Activated CD8-positive, alpha-beta memory T cell treated with anti-CD3 and anti-CD28 coated beads, Interleukin-2, amount 10 ng/mL, durations not matched to agents 7 days and 5 days (primary cell): Measurements from ENCODE around the gene SETD5. TPM values are rescaled to one million over a fixed set of nuclear protein-coding genes. Genes with fewer than 3 reads are reported as not detected.
"Not testable (repeated sequence)": the region's sequence is repeated elsewhere in the genome, so short reads cannot be mapped to it uniquely, and the experiment has no call there.

ENCODE experiments used
- ATAC-seq: fragments of 150-1000 bp; cut with Tn5 transposase; one replicate; pipeline ENCODE4 v1.10.0; 2021; ENCODE audit warnings: moderate library complexity
- CTCF ChIA-PET: fragments of 350-600 bp; sonication (Branson Sonifier 250); formaldehyde crosslinking; loops from one replicate; lab custom pipeline; 2021; ENCODE audit warnings: antibody characterized with exemption; lab: Charles Lee
- DNase-seq: peaks from one replicate; pipeline ENCODE4 v3.0.0-alpha.2; 2020
- H3K27ac Mint-ChIP-seq: one replicate; pipeline ENCODE4 v1.8.0; 2021; ENCODE audit warnings: mild to moderate bottlenecking, mixed read lengths
- H3K27me3 Mint-ChIP-seq: one replicate; pipeline ENCODE4 v1.8.0; 2021; ENCODE audit warnings: mixed read lengths
- H3K36me3 Mint-ChIP-seq: one replicate; pipeline ENCODE4 v1.8.0; 2021; ENCODE audit warnings: mild to moderate bottlenecking, mixed read lengths
- H3K4me1 Mint-ChIP-seq: one replicate; pipeline ENCODE4 v1.8.0; 2021; ENCODE audit warnings: mixed read lengths
- H3K4me3 Mint-ChIP-seq: one replicate; pipeline ENCODE4 v1.8.0; 2021; ENCODE audit warnings: mild to moderate bottlenecking, moderate library complexity, mixed read lengths
- H3K9me3 Mint-ChIP-seq: one replicate; pipeline ENCODE4 v1.8.0; 2022; ENCODE audit warnings: low read depth, mixed read lengths
- total RNA-seq, 2 experiments: library from RNA; stranded (reverse); gene quantifications; one replicate each; pipeline ENCODE4 v1.2.3, GENCODE V29; 2021

SETD5 gene
- total RNA-seq, 2 experiments from 2014 or later = 136 to 147 TPM

DNA sequence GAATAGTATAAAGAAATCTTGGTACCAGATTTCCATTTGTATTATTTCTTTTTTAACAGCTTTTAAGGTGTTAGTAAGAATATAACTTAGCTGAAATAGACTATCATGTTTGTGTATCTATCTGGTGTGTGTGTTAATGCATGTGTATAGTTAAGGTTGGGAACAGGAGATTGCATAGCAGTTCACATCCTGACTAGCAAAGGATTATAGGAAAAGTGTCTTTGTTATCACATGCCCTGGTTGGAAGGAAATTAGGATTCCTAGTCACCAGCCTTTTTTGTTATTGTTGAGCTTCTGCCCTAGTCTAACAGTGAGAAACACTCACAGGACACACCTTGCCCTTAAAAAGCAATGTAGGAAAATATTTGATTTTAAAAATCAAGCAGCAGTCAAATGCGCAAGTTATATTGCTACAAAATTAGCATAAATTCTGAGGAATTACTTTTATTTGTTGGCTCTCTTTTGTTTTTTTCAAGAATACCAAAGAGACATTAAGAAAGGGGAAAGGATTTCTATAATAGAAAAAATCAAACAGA is 58.2 kb downstream of the SETD5 start:
- DNase-seq (no peak), ATAC-seq (no peak)
- H3K27me3 Mint-ChIP-seq = no peaks in the 10 kb centered on the region
- CTCF ChIA-PET = interaction anchor here (0.7 to 1.5 kb wide), 2 partner anchors 15 to 25 kb away, joined by 3 read pairs; no protein-coding TSS in a partner anchor
- peaks cover 23% of the 10 kb centered on the region for H3K4me1 Mint-ChIP-seq
- no peak overlapping the region for H3K4me3 Mint-ChIP-seq
- H3K36me3 Mint-ChIP-seq = peaks cover 29% of the 10 kb centered on the region
- no peak overlapping the region for H3K27ac Mint-ChIP-seq
- H3K9me3 Mint-ChIP-seq = no peaks in the 10 kb centered on the region

DNA sequence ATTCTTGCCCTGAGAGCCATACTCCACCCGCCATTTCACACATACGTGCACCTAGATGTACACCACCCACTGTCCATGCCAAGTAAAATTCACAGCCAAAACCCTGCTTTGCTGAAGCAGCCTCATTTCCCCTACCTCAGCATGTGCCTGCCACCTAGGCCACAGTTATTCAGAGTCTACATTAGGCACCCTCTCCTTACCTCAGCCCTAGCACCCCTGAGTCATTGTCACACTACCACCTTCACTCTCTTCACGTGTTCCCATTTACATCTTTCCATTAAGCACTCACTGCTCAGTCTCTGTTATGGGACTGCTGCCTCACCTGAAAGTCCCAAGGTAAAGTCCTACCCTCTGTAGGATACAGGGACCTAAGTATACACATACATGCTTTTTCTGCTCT is 70.0 kb downstream of the SETD5 start:
- peak; percentile 36 for ATAC-seq
- Mint-ChIP-seq H3K4me1 (peaks cover 20% of the 10 kb centered on the region), H3K9me3 (no peaks in the 10 kb centered on the region), H3K27ac (peak overlapping the region; percentile 62), H3K4me3 (no peak overlapping the region), H3K27me3 (no peaks in the 10 kb centered on the region), H3K36me3 (peaks cover 51% of the 10 kb centered on the region)
- no peak for DNase-seq
- CTCF ChIA-PET = no interaction called here

DNA sequence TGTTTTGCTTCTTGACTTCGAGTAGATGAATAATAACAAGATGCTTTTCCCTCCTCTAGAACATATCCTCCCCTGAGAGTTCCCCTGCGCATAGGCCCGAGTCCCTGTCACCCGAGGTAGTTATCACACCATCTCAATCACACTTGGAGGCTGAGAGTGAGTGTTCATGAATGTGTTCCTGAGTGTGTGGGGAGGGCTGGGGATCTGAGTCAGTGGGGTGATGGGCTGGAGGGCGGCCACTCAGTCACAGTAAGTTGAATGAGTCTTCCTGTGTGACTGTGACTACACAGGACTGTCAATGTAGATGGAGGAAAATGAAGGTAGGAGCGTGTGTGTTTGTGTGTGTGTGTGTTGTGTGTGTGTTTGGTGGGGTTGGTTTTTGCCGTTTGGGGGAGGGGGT is 71.0 kb downstream of the SETD5 start:
- peak; percentile 62 for ATAC-seq
- DNase-seq = no peak

DNA sequence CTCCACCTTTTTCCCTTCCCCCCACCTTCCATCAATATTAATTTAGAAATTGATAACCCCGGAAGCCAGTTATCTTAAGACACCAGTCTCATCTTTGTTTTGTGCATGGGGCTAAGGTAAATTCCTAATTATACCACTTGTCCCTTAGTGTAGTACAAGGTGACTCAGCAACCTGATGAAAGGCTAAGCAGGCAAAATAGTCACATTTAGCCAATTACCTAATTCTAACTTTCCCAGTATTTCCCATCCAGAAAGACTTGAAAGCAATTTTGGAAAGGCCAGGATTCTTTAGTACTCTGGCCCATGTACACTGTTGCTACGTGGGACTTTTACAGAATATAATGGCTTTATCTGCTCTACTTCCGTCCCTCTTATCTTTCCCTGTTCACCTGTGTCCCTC is 72.6 kb downstream of the SETD5 start:
- peaks cover 63% of the 10 kb centered on the region for H3K36me3 Mint-ChIP-seq

More for the DNA sequence above, 71.0 kb downstream of the SETD5 start:
- Mint-ChIP-seq H3K4me3 (no peak overlapping the region), H3K36me3 (peaks cover 60% of the 10 kb centered on the region), H3K4me1 (peaks cover 20% of the 10 kb centered on the region), H3K27me3 (no peaks in the 10 kb centered on the region), H3K27ac (peak overlapping the region; percentile 33), H3K9me3 (no peaks in the 10 kb centered on the region)
- CTCF ChIA-PET = no interaction called here

DNA sequence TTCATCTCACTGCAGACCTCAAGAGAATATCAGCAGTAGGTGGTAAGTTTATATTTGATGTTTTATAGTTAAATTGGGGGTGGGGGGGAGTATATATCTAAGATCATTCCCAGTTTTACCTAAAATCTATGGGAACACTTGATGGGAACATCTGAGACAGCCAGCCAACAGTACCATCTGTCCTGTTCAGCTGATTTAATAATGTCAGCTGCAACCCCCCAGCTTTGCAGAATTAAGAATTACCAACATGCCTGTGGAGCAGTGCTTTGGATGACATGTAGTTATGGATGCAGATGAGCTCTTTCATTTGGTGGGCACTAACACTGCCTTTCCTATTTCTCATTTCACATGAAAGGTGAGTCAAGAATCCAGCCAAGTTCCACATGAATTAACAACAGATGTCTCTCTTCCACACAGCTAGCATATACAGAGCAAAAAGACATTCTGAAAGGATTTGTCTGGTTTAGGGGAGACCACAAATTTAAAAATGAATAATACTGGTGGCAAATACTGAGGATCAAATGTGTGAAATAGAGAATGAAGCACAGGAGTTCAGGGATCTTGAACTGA is 76.2 kb downstream of the SETD5 start:
- Mint-ChIP-seq H3K27ac (no peak overlapping the region), H3K4me1 (peaks cover 5% of the 10 kb centered on the region), H3K4me3 (no peak overlapping the region), H3K27me3 (no peaks in the 10 kb centered on the region), H3K9me3 (no peaks in the 10 kb centered on the region), H3K36me3 (peaks cover 70% of the 10 kb centered on the region)
- ATAC-seq (no peak), DNase-seq (no peak)
- CTCF ChIA-PET = no interaction called here

More for the DNA sequence above, 72.6 kb downstream of the SETD5 start:
- no peak for ATAC-seq
- CTCF ChIA-PET = no interaction called here
- Mint-ChIP-seq H3K9me3 (no peaks in the 10 kb centered on the region), H3K27me3 (no peaks in the 10 kb centered on the region), H3K4me3 (no peak overlapping the region), H3K27ac (no peak overlapping the region), H3K4me1 (peaks cover 20% of the 10 kb centered on the region)
- DNase-seq = no peak

DNA sequence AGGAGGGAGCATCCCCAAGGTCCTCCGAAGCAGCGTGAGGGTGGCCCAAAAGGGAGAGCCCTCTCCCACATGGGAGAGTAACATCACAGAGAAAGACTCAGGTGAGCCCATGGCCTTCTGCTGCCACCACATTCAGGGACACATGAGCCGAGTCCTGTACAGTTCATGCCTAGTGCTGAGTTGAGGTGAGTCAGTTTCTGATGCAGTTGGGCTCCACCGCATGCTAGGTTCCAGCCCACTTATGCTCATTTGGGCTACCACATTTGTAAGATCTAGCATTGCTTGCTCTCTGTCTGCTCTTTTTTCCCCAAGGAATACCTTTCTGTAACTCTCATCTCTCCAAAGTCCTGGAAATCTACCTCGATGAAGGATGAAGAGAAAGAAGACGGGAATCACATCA is 77.1 kb downstream of the SETD5 start:
- DNase-seq (no peak), ATAC-seq (no peak)
- Mint-ChIP-seq H3K36me3 (peaks cover 74% of the 10 kb centered on the region), H3K27ac (no peak overlapping the region), H3K4me1 (no peaks in the 10 kb centered on the region), H3K4me3 (no peak overlapping the region), H3K9me3 (no peaks in the 10 kb centered on the region), H3K27me3 (no peaks in the 10 kb centered on the region)
- CTCF ChIA-PET = no interaction called here

DNA sequence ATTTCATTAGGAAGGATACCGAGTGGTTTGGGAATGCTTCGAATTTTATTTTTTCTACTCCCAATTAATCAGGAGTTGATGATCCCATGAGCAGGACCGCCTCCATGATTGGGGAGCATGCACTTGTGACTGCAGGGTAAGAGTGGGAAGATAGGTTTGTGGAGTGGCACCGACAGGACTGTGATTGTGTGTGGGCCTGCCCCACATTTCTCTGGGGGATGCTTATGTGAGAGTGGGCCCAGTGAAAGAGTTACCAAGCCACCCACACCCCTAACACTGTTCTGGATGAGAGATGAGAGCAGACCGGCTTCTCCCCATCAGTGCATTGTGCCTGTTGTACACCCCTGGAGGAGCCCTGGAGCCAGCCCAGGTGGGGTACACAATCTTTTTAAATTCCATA is 79.5 kb downstream of the SETD5 start:
- H3K4me3 Mint-ChIP-seq = no peak overlapping the region
- peaks cover 75% of the 10 kb centered on the region for H3K36me3 Mint-ChIP-seq
- H3K27ac Mint-ChIP-seq = no peak overlapping the region
- no peaks in the 10 kb centered on the region for H3K9me3 Mint-ChIP-seq
- ATAC-seq (no peak), DNase-seq (no peak)
- H3K4me1 Mint-ChIP-seq = no peaks in the 10 kb centered on the region
- CTCF ChIA-PET = interaction anchor here (0.8 kb wide), 1 partner anchor 124 kb away, joined by 3 read pairs; no protein-coding TSS in a partner anchor
- H3K27me3 Mint-ChIP-seq = no peaks in the 10 kb centered on the region

DNA sequence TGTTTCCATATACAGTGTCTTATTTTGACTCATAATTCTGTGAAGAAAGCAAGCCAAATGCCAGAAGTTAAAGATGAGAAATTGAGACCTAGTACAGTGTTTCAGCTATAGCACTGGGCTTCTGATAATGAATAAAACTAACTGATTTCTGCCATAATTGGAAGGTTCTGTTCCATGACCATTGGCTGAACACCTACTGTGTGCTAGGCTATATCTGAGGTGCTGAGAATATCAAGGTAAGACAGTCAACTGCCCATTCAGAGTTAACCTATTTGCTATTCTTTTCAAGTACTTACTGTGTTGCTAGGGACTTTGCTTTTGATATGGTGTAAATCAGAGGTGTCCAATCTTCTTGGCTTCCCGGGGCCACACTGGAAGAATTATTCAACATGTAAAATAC is 82.8 kb downstream of the SETD5 start:
- H3K4me1 Mint-ChIP-seq = no peaks in the 10 kb centered on the region

DNA sequence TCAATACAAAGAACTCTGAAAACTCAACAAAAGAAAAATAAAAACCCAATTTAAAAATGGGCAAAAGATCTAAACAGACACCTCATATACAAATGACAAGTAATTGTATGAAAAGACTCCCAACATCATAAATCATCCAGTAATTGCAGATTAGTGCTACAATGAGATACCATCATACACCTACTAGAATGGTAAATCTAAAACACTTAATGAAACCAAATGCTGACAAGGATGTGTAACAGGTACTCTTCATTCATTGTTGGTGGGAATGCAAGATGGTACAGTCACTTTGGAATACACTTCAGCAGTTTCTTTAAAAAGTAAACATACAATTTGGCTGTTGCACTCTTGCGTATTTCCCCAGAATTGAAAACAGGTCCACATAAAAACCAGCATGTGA is 87.8 kb downstream of the SETD5 start:
- no peaks in the 10 kb centered on the region for H3K4me1 Mint-ChIP-seq
- H3K4me3 Mint-ChIP-seq = no peak overlapping the region
- no peak for ATAC-seq
- H3K36me3 Mint-ChIP-seq = peaks cover 42% of the 10 kb centered on the region
- CTCF ChIA-PET = no interaction called here
- H3K27ac Mint-ChIP-seq = no peak overlapping the region
- DNase-seq = no peak
- H3K9me3 Mint-ChIP-seq = peaks cover 2% of the 10 kb centered on the region
- no peaks in the 10 kb centered on the region for H3K27me3 Mint-ChIP-seq

More for the DNA sequence above, 82.8 kb downstream of the SETD5 start:
- CTCF ChIA-PET = interaction anchor here (1.0 kb wide), 1 partner anchor 127 kb away, joined by 3 read pairs; no protein-coding TSS in a partner anchor
- peaks cover 63% of the 10 kb centered on the region for H3K36me3 Mint-ChIP-seq
- no peak overlapping the region for H3K27ac Mint-ChIP-seq
- ATAC-seq (no peak), DNase-seq (no peak)
- no peaks in the 10 kb centered on the region for H3K27me3 Mint-ChIP-seq
- no peak overlapping the region for H3K4me3 Mint-ChIP-seq
- no peaks in the 10 kb centered on the region for H3K9me3 Mint-ChIP-seq

DNA sequence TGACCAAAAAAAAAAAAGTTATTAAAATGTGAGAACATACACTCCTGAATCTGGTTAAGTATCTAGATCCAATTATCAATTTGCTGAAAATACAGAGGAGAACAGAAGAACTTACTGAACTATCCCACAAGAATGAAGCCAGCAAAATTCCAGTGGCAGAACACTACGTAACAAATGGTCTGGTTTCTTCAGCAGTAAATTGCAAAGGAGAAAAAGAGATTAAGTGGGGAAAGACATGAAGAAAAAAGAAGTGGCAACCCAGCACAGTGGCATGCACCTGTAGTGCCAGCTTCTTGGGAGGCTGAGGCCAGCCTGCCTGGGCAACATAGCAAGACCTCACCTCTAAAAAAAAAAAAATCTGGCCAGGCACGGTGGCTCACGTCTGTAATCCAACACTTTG is 94.1 kb downstream of the SETD5 start:
- no peak for ATAC-seq
- Mint-ChIP-seq H3K27me3 (no peaks in the 10 kb centered on the region), H3K27ac (no peak overlapping the region), H3K4me3 (no peak overlapping the region), H3K4me1 (no peaks in the 10 kb centered on the region), H3K36me3 (peaks cover 14% of the 10 kb centered on the region), H3K9me3 (peaks cover 2% of the 10 kb centered on the region)
- CTCF ChIA-PET = interaction anchor here (2.8 kb wide), 1 partner anchor 9 kb away, joined by 17 read pairs; no protein-coding TSS in a partner anchor
- DNase-seq = no peak

DNA sequence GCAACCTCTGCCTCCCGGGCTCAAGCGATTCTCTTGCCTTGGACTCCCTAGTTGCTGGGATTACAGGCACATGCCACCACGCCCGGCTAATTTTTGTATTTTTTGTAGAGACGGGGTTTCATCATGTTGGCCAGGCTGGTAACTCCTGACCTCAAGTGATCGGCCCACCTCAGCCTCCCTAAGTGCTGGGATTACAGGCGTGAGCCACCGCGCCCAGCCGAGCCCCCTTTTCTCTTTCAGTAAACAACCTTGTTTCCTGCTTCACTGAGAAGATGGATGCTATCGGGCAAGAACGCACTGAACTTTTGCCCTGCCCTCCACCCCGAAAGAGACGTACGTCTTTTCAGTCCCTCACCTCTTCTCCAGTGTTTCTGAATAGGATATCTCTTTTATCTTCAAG is 96.6 kb downstream of the SETD5 start:
- H3K27me3 Mint-ChIP-seq, ATAC-seq, H3K9me3 Mint-ChIP-seq, H3K4me1 Mint-ChIP-seq, H3K27ac Mint-ChIP-seq, CTCF ChIA-PET, H3K36me3 Mint-ChIP-seq, H3K4me3 Mint-ChIP-seq, DNase-seq: not testable (repeated sequence)

DNA sequence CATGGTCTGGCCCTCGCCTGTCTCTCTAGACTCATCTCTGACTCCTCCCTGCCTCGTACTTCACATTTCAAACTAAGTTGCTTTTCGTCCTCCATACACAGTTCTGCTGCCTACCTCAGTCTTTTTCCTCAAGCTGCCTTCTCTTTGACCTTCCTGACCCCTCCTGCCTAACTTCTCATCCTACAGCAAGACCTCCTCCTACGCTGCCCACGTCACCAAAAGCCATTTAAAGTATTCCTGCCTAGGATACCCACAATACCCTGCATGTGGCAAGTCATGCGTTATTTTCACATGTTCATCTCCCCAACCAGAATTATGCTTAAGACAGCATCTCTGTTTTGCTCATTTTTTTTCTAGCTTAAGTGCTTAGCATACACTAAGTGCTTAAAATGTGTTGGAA is 99.5 kb downstream of the SETD5 start:
- Mint-ChIP-seq H3K27ac (no peak overlapping the region), H3K4me3 (no peak overlapping the region), H3K27me3 (peaks cover 26% of the 10 kb centered on the region), H3K9me3 (no peaks in the 10 kb centered on the region), H3K4me1 (peaks cover 3% of the 10 kb centered on the region), H3K36me3 (peaks cover 3% of the 10 kb centered on the region)
- ATAC-seq = no peak
- no peak for DNase-seq
- CTCF ChIA-PET = no interaction called here

DNA sequence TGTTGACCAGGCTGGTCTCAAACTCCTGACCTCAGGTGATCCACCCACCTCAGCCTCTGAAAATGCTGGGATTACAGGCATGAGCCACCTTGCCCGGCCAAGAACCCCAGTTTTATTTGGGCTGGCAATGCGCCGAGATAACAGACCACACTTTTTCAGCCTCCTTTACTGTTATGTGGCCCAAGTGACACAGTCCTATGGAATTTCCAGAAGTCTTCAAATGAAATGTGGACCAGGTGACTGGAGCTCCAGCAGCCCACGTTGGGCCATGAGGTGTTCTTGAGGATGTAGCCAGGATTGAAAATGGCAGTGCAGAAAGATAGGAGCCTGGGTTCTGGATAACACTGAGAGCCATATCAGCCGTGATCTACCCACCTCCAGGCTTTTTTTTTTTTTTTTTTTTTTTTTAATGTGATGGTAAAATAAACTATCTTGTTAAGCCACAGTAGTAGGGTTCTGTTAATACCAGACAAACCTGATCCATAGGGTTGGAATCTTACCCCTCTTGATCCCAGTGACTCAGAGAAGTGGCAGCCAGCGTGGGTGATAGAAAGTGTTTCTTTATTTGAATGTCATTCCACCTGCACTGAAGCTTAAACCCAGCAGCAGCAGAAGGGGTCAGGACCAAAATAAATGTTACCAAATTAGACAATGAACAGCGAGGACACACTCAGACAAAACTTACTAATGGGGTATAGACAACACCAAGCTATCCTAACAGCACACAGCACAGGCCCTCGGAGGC is 100.6 kb downstream of the SETD5 start:
- no peak overlapping the region for H3K27ac Mint-ChIP-seq
- CTCF ChIA-PET = no interaction called here
- no peak for ATAC-seq

DNA sequence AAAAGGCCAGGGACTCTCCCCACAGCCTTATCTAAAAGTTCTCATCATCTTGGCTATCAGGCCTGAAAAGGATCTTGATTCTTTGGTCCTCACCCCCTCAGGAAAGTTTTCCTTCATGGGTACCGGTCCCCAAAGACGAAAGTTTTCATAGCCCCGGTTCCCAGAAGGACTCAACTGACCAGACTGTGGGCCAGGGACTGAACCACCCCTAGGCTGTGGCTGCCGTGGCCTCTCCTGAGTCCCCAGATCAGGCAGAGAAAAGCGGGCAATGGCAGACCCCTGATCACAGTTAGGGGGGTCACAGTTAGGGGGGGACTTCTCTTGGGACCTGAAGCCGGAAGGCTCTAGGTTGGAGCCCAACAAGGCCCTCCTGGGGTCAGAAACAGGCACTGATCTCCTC is 101.4 kb downstream of the SETD5 start:
- CTCF ChIA-PET = no interaction called here
- Mint-ChIP-seq H3K4me1 (peaks cover 3% of the 10 kb centered on the region), H3K4me3 (no peak overlapping the region), H3K27ac (no peak overlapping the region), H3K36me3 (no peaks in the 10 kb centered on the region), H3K9me3 (no peaks in the 10 kb centered on the region), H3K27me3 (peaks cover 32% of the 10 kb centered on the region)
- ATAC-seq = no peak
- no peak for DNase-seq

More for the DNA sequence above, 100.6 kb downstream of the SETD5 start:
- H3K9me3 Mint-ChIP-seq = no peaks in the 10 kb centered on the region
- H3K27me3 Mint-ChIP-seq = peaks cover 30% of the 10 kb centered on the region
- peaks cover 3% of the 10 kb centered on the region for H3K36me3 Mint-ChIP-seq
- DNase-seq = no peak
- H3K4me3 Mint-ChIP-seq = no peak overlapping the region
- H3K4me1 Mint-ChIP-seq = peaks cover 3% of the 10 kb centered on the region
